Erythroblast (primary cell): Measurements from ENCODE around the gene APC.

Experiments
- GATA1 ChIP-seq: IDR thresholded peaks from 2 replicates; pipeline ENCODE4 v1.6.1; 2011; ENCODE audit warnings: low read depth, mild to moderate bottlenecking, control low read depth, low read length, moderate library complexity
- POLR2A ChIP-seq: IDR thresholded peaks from 2 replicates; pipeline ENCODE4 v1.6.1; 2011; ENCODE audit warnings: mild to moderate bottlenecking, low read length

- no peak for TF ChIP-seq POLR2A
- no peak for TF ChIP-seq GATA1
Observed at GRCh38 chr5:112697322-112697721, 40.4 kb upstream of the APC start.
